PC-9 (cell line): ENCODE data around the gene BAIAP2. TPM values are rescaled to one million over a fixed set of nuclear protein-coding genes. Genes with fewer than 3 reads are reported as not detected.

ENCODE experiments used
- BruUV-seq: library from RNA; stranded (reverse); fragments of 400-500 nt; replicated peaks from 2 replicates; lab custom pipeline; 2021; lab: Mats Ljungman, UMichigan
- CTCF ChIA-PET: fragments of 300-600 bp; sonication (Branson Sonifier 250); formaldehyde crosslinking; loops from one replicate; lab custom pipeline; 2022; ENCODE audit warnings: antibody characterized with exemption; lab: Charles Lee
- POLR2A ChIA-PET: fragments of 300-600 bp; sonication (Branson Sonifier 250); formaldehyde crosslinking; loops from one replicate; lab custom pipeline; 2022; ENCODE audit warnings: antibody characterized with exemption; ENCODE audit not compliant: unreplicated experiment; lab: Charles Lee
- DNase-seq, 2 experiments: peaks; one replicate each; pipeline versions ENCODE4 v3.0.0 to v3.0.0-alpha.2; 2015 to 2022; ENCODE audit warnings: mixed read lengths in 1 of 2
- H2AFZ ChIP-seq: fragments of 200-600 bp; sonication (generic); 2 replicates; pipeline ENCODE4 v1.8.1; 2017; ENCODE audit warnings: antibody characterized with exemption
- H3F3A ChIP-seq: fragments of 200-600 bp; sonication (generic); 2 replicates; pipeline ENCODE4 v1.8.1; 2017; ENCODE audit warnings: antibody characterized with exemption, mild to moderate bottlenecking, low read depth; ENCODE audit not compliant: insufficient read depth
- H3K27ac ChIP-seq: fragments of 200-600 bp; sonication (generic); 2 replicates; pipeline ENCODE4 v1.6.1; 2016; ENCODE audit warnings: mixed run types
- H3K27me3 ChIP-seq: fragments of 200-600 bp; sonication (generic); 2 replicates; pipeline ENCODE4 v1.6.1; 2016; ENCODE audit warnings: low read depth, mixed run types; ENCODE audit not compliant: insufficient read depth
- H3K36me3 ChIP-seq: fragments of 200-600 bp; sonication (generic); 2 replicates; pipeline ENCODE4 v1.6.1; 2016; ENCODE audit warnings: low read depth, mixed run types
- H3K4me1 ChIP-seq: fragments of 200-600 bp; sonication (generic); replicated peaks from 2 replicates; pipeline ENCODE4 v1.6.1; 2016; ENCODE audit warnings: mixed run types; ENCODE audit not compliant: insufficient read depth
- H3K4me2 ChIP-seq: fragments of 200-600 bp; sonication (generic); 2 replicates; pipeline ENCODE4 v1.6.1; 2017; ENCODE audit warnings: mixed run types
- H3K4me3 ChIP-seq: fragments of 200-600 bp; sonication (generic); 2 replicates; pipeline ENCODE4 v1.6.1; 2016; ENCODE audit warnings: mixed run types
- H3K79me2 ChIP-seq: fragments of 200-600 bp; sonication (generic); 2 replicates; pipeline ENCODE4 v1.6.1; 2017; ENCODE audit warnings: low read depth, mixed run types
- H3K9me2 ChIP-seq: fragments of 200-600 bp; sonication (generic); 2 replicates; pipeline ENCODE4 v1.8.1; 2017; ENCODE audit warnings: mild to moderate bottlenecking; ENCODE audit not compliant: insufficient read depth
- H3K9me3 ChIP-seq: fragments of 200-600 bp; sonication (generic); 2 replicates; pipeline ENCODE4 v1.8.1; 2016; ENCODE audit warnings: low read depth; ENCODE audit not compliant: insufficient read depth
- H4K20me1 ChIP-seq: fragments of 200-600 bp; sonication (generic); 2 replicates; pipeline ENCODE4 v1.8.1; 2017; ENCODE audit not compliant: insufficient read depth
- EZH2 ChIP-seq: fragments of 200-600 bp; sonication (generic); IDR thresholded peaks from 2 replicates; pipeline ENCODE4 v1.8.0; 2017; ENCODE audit warnings: antibody characterized with exemption, low read depth
- intact Hi-C: fragments of 100-400 bp; cut with micrococcal nuclease; formaldehyde crosslinking; loops from one replicate; pipeline ENCODE4 v1.10.0; 2022; ENCODE audit not compliant: unreplicated experiment
- total RNA-seq: library from RNA; stranded (reverse); gene quantifications from 2 replicates; pipeline ENCODE4 v1.2.3, GENCODE V29; 2021
- TF ChIP-seq, protein P1 (sequence below): fragments of 200-600 bp; sonication (generic); conservative IDR thresholded peaks from 2 replicates; pipeline ENCODE4 v1.6.1; 2017; ENCODE audit warnings: mixed run types, antibody characterized with exemption, mild to moderate bottlenecking, moderate library complexity

BAIAP2 gene
- total RNA-seq, 1 experiment from 2014 or later: 125 TPM

DNA sequence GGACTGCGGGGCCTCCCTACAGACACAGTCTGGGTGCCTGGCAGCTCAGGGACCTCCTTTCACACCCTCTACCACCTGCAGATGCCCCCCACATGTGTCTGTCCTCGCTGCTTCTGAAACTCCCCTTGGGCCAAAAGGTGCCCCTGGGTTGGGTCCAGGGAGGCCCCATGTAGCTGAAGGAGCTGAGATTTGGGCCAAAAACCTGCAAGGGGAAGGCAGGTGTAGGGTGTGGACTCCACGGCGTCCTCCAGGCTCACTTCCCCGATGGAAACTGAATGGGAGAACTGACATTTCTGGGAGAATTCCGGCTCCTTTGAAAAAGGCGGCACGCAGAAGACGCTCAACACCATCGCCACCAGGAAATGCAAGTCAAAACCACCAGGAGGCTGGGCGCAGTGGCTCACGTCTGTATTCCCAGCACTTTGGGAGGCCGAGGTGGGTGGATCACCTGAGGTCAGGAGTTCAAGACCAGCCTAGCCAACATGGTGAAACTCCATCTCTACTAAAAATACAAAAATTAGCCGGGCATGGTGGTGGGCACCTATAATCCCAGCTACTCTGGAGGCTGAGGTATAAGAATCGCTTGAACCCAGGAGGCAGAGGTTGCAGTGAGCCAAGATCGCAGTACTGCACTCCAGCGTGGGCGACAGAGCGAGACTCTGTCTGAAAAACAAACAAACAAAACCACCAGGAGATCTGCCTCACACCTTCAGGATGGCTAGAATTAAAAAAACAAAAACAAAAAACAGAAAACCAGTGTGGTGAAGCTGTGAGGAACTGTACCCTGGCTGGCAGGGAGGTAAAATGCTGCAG is 13.2 kb upstream of the BAIAP2 start:
- Histone ChIP-seq H3K4me2 (no peak overlapping the region), H3K9me2 (no peaks in the 10 kb centered on the region), H3K9me3 (no peaks in the 10 kb centered on the region), H3K4me1 (no peaks in the 10 kb centered on the region), H3K27me3 (no peaks in the 10 kb centered on the region), H3K4me3 (no peak overlapping the region), H3F3A (no peaks in the 10 kb centered on the region), H2AFZ (no peak overlapping the region), H3K36me3 (no peaks in the 10 kb centered on the region), H4K20me1 (no peaks in the 10 kb centered on the region), H3K79me2 (no peaks in the 10 kb centered on the region), H3K27ac (no peak overlapping the region)
- TF ChIP-seq, protein P1, sequence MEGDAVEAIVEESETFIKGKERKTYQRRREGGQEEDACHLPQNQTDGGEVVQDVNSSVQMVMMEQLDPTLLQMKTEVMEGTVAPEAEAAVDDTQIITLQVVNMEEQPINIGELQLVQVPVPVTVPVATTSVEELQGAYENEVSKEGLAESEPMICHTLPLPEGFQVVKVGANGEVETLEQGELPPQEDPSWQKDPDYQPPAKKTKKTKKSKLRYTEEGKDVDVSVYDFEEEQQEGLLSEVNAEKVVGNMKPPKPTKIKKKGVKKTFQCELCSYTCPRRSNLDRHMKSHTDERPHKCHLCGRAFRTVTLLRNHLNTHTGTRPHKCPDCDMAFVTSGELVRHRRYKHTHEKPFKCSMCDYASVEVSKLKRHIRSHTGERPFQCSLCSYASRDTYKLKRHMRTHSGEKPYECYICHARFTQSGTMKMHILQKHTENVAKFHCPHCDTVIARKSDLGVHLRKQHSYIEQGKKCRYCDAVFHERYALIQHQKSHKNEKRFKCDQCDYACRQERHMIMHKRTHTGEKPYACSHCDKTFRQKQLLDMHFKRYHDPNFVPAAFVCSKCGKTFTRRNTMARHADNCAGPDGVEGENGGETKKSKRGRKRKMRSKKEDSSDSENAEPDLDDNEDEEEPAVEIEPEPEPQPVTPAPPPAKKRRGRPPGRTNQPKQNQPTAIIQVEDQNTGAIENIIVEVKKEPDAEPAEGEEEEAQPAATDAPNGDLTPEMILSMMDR: no peak
- TF ChIP-seq EZH2: no peak
- ChIA-PET CTCF (no interaction called here), POLR2A (no interaction called here)
- no peak for DNase-seq
- intact Hi-C loops: no loop called here
- BruUV-seq: no TSS peak

DNA sequence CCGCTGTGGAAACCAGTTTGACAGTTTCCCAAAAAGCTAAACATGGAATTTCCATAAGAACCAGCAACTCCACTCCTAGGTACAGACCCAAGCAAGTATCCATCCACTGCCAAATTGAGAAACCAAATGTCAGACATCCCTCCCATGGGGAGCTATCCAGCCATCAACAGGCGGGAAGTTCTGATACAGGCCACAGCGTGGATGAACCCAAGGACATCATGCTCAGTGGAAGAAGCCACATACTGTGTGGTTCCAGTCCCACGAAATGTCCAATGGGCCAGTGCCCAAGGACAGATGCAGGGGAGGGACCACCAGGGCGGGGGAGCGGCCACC is 12.6 kb upstream of the BAIAP2 start:
- intact Hi-C loops: no loop called here

DNA sequence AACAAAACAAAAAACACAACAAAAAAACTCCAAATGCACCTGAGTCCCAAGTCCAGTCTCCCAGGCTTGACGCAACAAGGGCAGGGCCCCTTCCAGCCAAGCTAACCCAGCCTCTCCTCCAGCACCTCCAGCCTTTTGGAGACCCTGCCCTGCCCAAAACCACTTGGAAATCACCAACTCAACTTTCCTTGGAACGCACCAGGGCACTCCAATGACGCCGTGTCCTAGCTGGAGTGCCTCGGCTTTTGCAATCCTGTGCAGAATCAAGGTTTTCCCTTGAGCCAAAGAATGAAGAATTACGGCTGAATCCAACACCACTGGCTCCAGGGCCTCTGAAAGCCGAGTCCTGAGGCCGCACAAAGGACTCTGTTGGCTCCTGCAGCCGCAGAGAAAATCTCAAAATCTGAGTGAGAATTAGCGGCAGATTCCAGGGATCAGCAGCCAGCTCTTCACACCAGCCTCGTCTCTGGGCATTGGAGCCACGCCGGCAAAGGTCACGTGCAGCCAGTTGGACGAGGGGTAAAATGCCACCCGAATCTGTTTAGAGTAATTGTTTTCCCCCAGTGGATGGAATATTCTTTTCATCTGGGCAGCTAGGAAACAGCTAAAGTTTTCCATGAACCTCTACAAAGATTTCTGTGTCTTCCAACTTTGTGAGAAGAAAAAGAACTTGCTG is 9.7 kb upstream of the BAIAP2 start:
- DNase-seq: no peak
- BruUV-seq: no TSS peak
- Histone ChIP-seq H3K9me2 (no peaks in the 10 kb centered on the region), H3K4me2 (no peak overlapping the region), H3K4me1 (no peaks in the 10 kb centered on the region), H4K20me1 (no peaks in the 10 kb centered on the region), H3K27ac (no peak overlapping the region), H3K36me3 (no peaks in the 10 kb centered on the region), H3K79me2 (no peaks in the 10 kb centered on the region), H3K27me3 (no peaks in the 10 kb centered on the region), H3F3A (no peaks in the 10 kb centered on the region), H3K9me3 (no peaks in the 10 kb centered on the region), H2AFZ (no peak overlapping the region), H3K4me3 (no peak overlapping the region)
- intact Hi-C loops: no loop called here
- TF ChIP-seq, protein P1: no peak
- TF ChIP-seq EZH2: no peak
- POLR2A ChIA-PET: interaction anchor here (0.5 kb wide), 1 partner anchor 202 kb away, joined by 30 read pairs; no protein-coding TSS in a partner anchor
- CTCF ChIA-PET: interaction anchor here (0.7 kb wide), 1 partner anchor 19 kb away, joined by 3 read pairs; no protein-coding TSS in a partner anchor

More for the DNA sequence above, 12.6 kb upstream of the BAIAP2 start:
- ChIA-PET POLR2A (no interaction called here), CTCF (no interaction called here)
- no peak overlapping the region for H3K4me3 ChIP-seq
- no peaks in the 10 kb centered on the region for H3F3A ChIP-seq
- H3K27me3 ChIP-seq: no peaks in the 10 kb centered on the region
- no peaks in the 10 kb centered on the region for H3K36me3 ChIP-seq
- H4K20me1 ChIP-seq: no peaks in the 10 kb centered on the region
- no peak overlapping the region for H3K27ac ChIP-seq
- H2AFZ ChIP-seq: no peak overlapping the region
- H3K4me1 ChIP-seq: no peaks in the 10 kb centered on the region
- H3K9me3 ChIP-seq: no peaks in the 10 kb centered on the region
- no peaks in the 10 kb centered on the region for H3K79me2 ChIP-seq
- no peak overlapping the region for H3K4me2 ChIP-seq
- no peak for DNase-seq
- no peaks in the 10 kb centered on the region for H3K9me2 ChIP-seq
- BruUV-seq: no TSS peak
- no peak for TF ChIP-seq EZH2
